Mammary epithelial cell (primary cell): ENCODE data around the gene SIRT6.

Experiments
- CTCF ChIP-seq, 2 donors: IDR thresholded peaks in 1 of 2; conservative IDR thresholded peaks in 1 of 2; 2 replicates each; pipeline ENCODE4 v1.5.1; 2011 to 2012; ENCODE audit warnings: inconsistent platforms in 2 of 2, low read length in 2 of 2, mild to moderate bottlenecking in 2 of 2, control low read depth in 1 of 2, low read depth in 1 of 2; ENCODE audit not compliant: insufficient read depth in 1 of 2; ENCODE audit errors: extremely low read depth in 1 of 2
- EZH2 ChIP-seq: IDR thresholded peaks from 2 replicates; pipeline ENCODE4 v1.6.1; 2012; ENCODE audit warnings: low read length, inconsistent platforms, borderline replicate concordance

GRCh38 chr19:4227771-4228170 is 45.4 kb upstream of the SIRT6 start:
- TF ChIP-seq CTCF (conservative IDR thresholded peaks at IDR 0.05 in 1 of 2, IDR thresholded peaks at IDR 0.05 in 1 of 2; ENCODE audit: extremely low read depth in 1 of 2, insufficient read depth in 1 of 2, low read depth in 1 of 2, low read length in 2 of 2) (no peak), EZH2 (no peak)
